Activated CD8-positive, alpha-beta memory T cell treated with anti-CD3 and anti-CD28 coated beads for 1 hour (primary cell): ENCODE measurements around the gene TBC1D1.
"Not testable (repeated sequence)": the region's sequence is repeated elsewhere in the genome, so short reads cannot be mapped to it uniquely, and the experiment has no call there.

Experiments
- DNase-seq, 2 donors: peaks; one replicate each; pipeline ENCODE4 v3.0.0-alpha.2; 2020; ENCODE audit warnings: low read depth in 1 of 2; ENCODE audit errors: extremely low read depth in 1 of 2

The TBC1D1 gene

DNA sequence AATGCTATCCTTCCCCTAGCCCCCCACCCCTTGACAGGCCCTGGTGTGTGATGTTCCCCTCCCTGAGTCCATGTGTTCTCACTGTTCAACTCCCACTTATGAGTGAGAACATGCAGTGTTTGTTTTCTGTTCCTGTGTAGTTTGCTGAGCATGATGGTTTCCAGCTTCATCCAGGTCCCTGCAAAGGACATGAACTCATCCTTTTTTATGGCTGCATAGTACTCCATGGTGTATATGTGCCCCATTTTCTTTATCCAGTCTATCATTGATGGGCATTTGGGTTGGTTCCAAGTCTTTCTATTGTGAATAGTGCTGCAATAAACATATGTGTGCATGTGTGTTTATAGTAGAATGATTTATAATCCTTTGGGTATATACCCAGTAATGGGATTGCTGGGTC, 32.2 kb downstream of the TBC1D1 start:
- not testable (repeated sequence) for DNase-seq

DNA sequence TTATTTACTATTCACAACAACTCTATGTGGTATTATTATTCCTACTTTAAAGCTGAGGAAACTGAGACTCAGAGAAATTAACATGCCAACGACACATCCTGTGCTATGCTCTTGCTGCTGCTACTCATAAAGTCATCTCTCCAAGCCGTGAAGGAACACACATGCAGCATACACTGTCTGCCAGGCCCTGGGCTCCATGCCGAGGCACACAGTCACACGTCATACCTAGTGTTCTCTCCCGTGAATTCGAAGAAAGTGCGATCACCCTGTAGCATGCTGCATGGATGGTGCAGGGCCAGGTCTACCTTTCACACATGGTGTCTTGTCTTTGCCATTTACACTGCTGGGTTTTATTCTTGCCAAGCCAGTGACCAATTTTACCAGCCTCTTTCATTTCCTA, 34.1 kb downstream of the TBC1D1 start:
- DNase-seq, result no peak

DNA sequence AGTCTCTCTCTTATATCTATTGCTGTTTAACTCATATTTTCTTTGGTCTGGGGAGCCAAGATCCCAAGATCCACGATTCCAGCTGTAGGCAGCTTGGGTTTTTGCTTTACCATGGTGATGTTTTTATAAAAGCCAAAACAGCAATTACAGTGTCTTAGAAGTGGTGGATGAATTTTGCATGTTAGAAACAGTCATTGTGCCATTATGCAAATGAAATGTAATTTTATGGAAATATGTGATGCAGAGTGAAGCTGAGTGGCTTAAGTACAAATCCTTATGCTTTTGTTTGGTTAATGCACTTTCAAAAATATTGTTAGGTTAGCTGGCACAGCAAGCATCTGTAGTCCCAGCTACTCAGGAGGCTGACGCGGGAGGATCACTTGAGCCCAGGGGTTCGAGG, 36.5 kb downstream of the TBC1D1 start:
- no peak for DNase-seq

DNA sequence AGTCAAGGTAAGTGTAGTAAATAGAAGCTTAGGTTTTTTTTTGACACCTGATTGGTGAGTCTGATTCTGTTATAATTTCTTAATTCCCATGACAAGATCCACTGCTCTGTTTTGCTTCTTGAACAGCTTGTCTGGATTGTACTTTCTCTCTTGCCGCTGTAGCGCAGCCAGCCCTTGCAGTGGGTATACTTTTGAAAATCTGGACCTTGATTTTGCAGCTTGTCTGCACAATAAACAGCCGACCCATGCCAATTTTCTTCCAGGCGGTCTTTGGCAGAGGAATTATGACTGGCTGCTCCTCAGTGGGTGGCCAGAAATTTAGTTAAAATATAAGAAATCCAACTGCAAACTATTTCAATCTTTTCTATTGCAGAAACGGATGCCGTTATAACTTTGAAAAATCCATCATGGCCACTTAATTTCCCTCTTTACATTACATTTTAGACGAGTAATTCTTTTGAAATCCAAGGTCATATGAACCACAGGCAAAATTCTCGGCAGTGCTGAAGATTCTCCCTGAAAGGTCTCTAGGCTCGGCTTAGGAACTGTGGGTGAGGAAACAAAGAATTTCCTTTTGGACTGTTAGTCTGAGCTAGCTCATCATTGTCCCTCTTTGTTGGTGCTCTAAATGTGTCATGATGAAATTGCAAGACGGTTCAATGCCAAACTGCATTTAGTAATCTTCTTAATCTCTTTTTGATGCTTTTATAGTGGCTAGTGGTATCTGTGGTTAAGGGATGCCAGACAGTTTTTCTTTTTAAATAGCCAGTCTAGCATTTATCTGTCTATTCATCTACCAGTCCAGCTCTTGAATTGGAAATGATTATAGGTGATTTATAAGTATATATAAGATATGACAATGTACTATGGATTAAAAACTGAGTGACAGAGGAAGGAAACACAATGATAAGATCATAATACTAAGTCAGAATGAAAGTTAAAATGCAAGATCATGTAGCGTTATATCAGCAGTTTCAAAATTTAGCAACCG, 37.8 kb downstream of the TBC1D1 start:
- DNase-seq, result no peak

DNA sequence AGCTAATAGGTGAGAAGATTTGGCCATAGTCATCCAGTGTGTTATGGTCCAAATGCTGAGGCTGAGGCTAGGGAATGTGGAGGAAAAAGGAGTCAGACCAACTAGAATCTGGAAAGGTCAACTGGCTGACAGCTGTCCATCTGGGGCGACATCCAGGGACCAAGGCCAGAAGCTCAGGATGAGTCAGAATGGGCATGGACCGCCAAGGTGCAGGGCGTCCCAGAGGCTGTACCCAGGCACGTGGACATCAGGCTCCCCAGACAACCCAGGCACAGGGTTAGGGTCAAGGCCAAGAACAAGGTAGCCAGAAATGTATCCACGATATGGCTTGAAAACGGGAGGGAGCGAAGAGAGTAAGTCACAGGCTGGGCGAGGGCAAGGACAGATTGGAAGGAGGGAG, 43.2 kb downstream of the TBC1D1 start:
- DNase-seq, result no peak

DNA sequence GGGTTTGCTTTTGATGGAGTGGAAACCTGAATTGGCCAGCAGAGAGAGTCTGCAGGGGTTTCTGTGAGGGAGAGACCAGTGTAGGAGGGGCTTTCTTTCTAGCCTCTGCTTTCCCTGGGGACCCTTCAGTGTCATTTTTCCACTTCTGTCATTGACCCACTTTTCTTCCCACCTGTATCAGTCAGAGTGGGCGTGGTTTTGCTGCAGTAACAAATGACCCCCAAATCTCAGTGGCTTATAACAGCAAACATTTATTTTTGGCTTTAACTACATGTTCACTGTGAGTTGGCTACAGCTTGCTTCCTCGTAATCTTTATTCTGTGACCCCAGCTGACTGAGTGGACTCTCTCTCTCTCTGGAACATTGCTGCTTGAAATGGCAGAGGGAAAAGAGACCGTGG, 43.7 kb downstream of the TBC1D1 start:
- DNase-seq, result no peak

DNA sequence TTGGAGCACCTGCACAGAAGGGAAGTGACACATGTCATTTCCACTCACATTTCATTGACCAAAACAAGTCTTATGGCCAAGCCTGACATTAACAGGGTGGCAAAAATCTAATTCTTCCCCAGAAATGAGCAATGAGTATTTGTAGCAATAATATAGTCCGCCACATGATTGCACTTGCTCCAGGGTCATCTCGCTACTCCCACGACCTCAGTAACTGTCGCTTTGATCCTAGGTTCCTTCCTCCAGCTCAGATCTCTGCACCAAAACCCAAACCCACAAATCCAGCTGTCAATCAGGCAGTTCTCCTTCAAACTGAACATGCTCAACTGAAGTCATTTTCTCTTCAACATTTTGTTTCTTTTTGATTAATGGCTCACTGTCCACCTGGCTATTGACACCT, 44.1 kb downstream of the TBC1D1 start:
- DNase-seq, result no peak

DNA sequence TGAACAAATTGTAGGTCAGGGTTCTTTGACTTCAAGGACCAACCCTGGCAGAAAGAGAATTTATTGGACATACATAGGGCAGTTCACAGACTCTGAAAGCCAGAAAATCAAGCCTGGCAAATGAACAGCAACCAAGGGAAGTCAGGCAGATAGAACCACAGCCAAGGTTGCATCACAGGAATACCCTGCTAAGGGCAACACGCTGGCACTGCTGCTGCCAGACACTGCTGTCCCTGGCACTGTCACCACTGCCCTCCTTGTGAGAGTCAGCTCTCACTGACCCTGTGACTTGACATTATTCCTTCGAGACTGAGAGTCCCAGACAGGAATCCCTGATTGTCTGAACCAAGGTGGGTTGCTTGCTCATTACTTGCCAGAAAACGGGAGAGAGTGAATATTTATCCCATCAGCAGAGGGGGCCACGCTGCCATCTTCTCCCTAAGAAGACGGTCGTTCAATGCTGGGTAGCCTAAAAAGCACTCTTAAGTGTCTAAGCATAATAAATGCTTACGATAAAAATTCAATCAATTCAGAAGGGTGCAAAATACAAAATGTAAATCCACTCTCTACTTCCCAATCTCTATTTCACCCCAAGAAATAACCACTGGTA, 46.1 kb downstream of the TBC1D1 start:
- DNase-seq, result no peak

DNA sequence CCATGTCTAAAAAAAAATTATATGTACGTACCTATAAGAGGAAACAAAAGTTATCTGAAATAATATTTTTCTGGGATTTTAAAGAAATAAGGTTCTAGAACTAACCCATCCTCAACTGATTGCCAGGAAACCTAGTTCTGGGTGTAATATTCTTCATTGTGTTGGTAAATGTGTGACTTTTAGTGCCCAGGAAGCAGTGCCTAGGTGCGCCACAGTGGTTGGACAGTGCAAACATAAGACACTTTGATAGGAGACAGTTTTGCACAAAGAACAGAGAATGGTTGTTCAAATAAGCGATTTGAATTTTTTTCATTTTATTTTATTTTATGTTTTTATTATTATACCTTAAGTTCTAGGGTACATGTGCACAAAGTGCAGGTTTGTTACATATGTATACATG, 47.3 kb downstream of the TBC1D1 start:
- no peak for DNase-seq

DNA sequence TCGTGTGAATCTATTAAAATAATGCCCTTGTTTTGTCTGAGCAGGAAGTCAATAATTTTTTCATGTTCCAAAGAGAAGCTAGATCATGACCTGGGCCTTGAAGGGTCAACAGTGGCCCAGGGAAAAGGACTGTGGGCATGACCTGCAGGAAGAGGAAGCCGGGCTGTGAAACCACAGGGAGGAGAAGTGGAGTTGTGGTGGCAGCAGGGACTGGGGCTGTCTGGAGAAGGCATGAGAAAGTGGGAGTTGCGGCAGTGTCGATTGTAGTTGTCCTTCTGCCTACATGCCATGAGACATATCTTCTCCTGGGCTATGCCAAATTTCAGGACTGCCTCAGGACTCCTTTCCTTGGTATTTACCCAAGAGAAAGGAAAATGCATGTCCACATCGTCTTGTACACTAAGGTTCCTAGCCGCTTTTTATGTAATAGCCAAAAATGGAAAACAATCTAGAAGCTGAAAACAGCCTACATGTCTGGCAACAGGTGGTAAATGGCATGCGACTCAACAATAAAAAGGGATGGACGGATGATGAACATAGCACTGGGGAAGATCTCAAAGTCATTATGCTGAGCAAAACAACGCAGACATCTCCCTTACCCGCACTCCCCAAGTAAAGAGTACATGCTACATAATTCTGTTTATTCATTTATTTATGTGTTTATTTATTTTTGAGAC, 55.8 kb downstream of the TBC1D1 start:
- DNase-seq, result no peak

DNA sequence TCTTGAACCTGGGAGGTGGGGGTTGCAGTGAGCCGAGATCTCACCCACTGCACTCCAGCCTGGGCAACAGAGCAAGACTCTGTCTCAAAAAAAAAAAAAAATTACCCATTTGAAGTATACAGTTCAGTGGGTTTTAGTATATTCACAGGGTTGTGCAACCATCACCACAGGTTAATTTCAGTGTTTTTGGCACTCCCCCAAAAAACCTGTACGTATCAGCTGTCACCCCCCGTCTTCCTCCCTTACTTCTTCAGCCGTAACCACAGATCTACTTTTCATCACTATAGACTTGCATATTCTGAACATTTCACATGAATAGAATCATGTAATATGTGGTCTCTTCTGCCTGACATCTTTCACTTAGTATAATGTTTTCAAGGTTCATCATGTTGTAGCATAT, 57.7 kb downstream of the TBC1D1 start:
- DNase-seq, result no peak

DNA sequence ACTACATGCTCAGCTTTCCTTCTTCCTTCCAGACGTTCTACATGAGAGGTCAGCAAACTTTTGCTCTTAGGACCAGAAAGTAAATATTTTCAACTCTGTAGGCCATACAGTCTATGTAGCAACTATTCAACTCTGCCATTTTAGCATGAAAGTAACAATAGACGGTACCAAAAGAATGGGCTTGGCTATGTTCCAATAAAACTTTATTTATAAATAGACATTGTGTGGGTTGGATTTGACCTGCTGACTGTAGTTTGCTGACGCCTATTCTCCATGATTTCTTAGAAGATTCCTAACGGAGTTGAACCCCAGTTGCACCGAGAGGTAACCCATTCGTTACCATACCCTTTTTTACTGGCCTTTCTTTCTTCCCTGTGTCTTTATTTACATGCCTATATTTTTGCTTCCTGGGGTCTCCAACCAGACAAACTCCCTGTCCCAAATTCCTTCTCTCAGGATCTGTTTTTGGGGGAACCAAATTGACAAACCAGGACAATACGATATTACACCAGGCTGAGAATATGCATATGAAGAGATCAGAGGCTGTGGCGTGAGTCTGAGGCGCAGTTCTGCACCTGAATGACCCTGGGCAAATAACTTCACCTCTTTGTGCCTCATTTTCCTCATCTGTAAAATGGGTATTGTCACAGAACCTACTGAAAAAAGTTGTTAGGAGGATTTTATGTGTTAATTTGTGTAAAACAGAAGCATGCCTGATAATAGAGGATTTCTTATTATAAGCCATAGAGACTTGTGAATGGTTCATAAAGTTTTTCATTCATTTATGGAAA, 58.9 kb downstream of the TBC1D1 start:
- no peak for DNase-seq

DNA sequence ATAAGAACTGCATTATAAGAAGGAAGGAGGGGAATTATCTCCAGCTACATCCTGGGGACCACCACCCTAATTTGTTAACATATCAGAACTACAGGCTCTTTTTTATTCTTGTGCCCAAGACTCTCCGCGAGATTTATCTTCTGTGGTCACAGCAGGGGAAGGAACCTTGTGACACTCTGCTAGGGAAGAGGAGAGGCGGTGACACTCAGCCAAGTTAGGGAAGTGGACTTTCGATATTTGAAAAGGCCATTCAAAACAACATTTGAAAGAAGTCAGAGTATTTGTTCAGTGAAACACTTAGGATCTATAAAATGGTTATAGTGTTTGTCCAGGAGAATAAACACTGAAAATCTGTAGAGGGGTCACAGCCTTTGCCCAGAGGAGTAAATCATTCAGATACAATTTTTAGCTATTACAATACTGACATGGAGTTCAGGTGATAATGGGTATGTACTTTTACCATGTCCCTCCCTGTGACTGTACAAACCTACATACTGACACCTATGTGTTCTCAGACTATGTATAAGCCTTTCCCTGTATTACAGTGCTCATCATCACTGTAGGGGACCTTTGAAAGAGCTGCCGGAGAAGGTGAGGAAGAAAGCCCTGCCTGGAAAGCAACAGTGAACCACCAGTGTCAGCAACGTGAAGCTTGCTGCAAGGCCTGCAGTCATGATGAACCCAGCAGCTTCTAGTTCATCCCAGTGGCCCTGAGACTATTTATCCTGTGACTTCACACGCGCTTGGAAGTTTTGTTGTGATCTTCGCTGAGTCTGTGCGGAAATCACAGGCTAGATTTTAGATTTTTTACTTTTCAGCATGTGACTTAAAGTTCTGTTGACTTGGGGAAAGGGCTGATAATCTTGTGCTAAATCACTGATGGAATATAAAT, 60.8 kb downstream of the TBC1D1 start:
- no peak for DNase-seq

DNA sequence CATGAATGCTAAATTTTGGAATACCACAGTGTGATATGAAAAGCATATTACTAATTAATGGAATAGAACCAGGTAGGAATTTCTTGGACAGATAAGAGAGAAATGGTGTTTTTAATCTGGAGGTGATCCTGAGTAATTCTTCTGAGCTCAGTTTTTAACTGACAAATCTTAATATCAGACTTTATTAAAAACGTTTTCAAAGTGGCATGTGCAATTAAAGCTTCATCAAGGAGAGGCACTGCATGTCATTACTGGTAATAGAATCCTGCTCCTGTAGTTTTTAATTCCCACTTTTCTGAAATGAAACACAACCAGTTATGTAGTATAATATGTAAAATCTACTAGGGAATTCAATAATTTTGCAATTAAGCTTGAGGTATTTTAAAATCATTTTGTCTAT, 62.3 kb downstream of the TBC1D1 start:
- DNase-seq, result no peak

DNA sequence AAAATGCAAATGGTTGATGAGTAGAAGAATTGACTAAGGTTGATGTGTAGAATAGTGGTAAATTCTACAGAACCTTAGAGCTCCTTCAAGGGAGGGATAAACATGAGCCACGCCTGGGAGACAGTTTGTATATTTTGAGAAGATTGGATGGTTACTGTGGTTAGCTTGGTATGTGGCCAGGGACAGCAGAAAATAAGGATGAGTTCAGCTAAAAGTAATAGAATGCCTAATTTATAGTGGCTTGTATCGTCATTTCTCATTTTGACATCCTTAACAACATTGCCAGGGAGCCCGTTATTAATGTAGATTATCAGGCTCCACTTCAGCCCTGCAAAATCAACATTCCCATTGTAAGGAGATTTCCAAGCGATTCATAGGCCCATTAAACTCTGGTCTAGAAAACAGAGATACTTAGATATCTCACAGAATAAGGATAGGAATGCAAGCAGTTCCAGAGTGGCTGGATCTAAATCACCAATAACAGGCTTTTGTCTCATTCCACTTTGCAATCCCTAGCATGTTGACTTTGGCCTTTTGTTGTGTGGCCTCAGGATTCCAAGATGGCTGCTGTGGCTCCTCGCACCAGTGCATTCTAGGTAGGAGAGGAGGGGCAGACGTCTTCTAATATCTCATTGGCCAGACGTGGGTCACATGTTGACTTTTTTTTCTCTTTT, 62.9 kb downstream of the TBC1D1 start:
- no peak for DNase-seq

DNA sequence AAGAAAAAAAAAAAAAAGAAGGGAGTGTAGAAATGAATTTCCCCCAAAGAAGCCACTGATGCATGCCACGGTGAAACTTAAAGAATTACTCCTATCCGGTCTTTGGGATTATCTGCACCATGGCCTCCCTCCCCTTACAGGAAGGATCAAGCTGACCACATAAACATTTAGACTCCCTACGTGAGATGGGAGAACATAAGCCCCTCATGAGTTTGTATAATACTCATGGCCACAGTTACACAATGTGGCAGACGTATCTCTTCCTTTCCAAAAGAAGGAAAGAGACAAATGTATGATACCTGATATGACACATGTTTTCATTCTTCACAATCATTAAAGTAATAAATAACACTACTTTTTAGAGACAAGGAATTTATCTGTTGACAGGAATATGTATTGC, 66.1 kb downstream of the TBC1D1 start:
- no peak for DNase-seq

DNA sequence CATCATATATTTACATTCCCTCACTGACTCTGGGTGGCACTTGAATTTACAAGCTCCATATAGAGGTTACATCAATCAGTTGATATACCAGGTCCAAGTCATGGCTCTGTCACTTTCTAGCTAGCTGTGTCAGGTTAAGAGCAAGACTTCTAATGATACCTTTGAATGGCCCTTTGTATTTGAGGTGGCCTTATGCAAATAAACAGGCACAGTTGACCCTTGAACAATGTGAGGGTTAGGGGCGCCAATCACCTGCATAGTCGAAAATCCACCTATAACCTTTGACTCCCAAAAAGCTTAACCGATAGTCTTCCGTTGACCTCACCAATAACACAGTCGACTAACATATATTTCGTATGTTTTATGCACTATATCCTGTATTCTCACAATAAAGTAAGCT, 68.0 kb downstream of the TBC1D1 start:
- no peak for DNase-seq

DNA sequence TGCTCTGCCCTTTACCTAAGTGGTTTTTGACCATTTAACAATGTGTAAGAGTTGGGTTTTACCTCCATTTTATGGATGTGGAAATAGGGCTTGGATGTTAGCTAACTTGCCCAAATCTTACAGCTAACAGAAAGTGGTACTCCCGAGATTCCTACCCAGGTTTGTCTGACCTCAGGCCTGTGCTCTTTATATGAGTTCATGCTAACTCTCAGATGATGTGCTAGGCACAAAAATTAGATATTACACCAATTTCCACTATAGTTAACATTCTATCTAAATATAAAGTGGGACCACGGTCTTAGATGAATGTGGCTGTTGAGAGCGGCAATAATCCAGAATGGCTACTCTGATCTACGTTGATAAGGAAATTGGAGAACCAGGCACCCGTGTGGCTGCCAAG, 69.2 kb downstream of the TBC1D1 start, which contains the start of gene PTTG2:
Gene PTTG2 (plus strand): TSS at position 301 of the 400 bp plus-strand sequence. CDS start 37 bp downstream, at position 338.
- no peak for DNase-seq

DNA sequence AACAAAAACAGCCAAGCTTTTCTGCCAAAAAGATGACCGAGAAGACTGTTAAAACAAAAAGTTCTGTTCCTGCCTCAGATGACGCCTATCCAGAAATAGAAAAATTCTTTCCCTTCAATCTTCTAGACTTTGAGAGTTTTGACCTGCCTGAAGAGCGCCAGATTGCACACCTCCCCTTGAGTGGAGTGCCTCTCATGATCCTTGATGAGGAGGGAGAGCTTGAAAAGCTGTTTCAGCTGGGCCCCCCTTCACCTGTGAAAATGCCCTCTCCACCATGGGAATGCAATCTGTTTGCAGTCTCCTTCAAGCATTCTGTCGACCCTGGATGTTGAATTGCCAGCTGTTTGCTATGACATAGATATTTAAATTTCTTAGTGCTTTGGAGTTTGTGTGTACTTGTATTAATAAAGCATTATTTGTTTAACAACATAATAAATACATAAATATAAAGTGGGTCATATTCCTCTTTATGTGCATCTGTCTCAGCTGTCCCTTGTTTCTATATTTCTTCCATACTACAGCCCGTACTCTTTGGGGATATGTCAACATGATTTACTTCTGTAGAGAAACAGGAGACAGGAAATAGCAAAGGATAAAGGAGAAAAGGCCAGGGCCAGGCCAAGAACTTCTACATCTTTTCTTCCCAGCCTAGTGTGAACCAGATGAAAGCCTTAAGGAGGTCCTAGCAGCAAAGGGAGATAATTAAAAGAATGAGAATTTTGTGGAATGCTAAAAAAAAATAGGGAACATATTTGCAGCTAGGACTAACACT, 70.0 kb downstream of the TBC1D1 start:
- no peak for DNase-seq
